ENCODE measurements around the gene GPATCH2L.

DNA sequence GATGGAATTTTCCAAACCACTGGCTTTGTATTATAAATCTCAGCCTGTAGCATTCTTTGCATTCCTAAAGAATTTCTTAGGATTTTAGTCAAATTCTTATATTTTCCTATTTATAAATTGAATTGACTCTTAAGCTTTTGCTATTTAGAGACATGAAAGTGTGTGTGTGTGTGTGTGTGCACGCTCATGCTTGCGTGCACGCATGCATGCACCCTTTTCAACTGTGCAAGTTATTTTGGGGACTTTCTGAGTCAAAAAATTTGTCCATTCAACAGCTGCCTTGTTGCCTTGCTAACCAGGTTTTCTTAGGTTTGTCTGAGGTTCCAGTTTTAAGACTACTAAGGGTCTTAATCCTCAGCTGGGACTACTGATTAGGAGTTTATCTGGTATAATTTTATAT is 42.6 kb downstream of the GPATCH2L start:
- TF ChIP-seq, protein P1, sequence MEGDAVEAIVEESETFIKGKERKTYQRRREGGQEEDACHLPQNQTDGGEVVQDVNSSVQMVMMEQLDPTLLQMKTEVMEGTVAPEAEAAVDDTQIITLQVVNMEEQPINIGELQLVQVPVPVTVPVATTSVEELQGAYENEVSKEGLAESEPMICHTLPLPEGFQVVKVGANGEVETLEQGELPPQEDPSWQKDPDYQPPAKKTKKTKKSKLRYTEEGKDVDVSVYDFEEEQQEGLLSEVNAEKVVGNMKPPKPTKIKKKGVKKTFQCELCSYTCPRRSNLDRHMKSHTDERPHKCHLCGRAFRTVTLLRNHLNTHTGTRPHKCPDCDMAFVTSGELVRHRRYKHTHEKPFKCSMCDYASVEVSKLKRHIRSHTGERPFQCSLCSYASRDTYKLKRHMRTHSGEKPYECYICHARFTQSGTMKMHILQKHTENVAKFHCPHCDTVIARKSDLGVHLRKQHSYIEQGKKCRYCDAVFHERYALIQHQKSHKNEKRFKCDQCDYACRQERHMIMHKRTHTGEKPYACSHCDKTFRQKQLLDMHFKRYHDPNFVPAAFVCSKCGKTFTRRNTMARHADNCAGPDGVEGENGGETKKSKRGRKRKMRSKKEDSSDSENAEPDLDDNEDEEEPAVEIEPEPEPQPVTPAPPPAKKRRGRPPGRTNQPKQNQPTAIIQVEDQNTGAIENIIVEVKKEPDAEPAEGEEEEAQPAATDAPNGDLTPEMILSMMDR (IDR thresholded peaks at IDR 0.05; ENCODE audit: poor library complexity) = no peak
- TF ChIP-seq EZH2phosphoT487 (IDR thresholded peaks at IDR 0.05; ENCODE audit: low read depth, severe bottlenecking, unreplicated experiment) = no peak
- TF ChIP-seq EZH2 (IDR thresholded peaks at IDR 0.05; ENCODE audit: borderline replicate concordance) = no peak

All from hepatocyte (in vitro differentiated cells).